Forelimb muscle (tissue), 1 donor: ENCODE data around the gene ZNF532. TPM values are rescaled to one million over a fixed set of nuclear protein-coding genes. Genes with fewer than 3 reads are reported as not detected.
A peak's percentile ranks its signal among the peaks of the same experiment; 100 is the strongest.
"Not testable (repeated sequence)": the region's sequence is repeated elsewhere in the genome, so short reads cannot be mapped to it uniquely, and the experiment has no call there.

Experiments
- DNase-seq: peaks from one replicate; pipeline ENCODE4 v3.0.0-alpha.2; 2013; ENCODE audit warnings: low read depth
- polyA plus RNA-seq: library from polyadenylated mRNA; unstranded; fragments of 120-200 nt; gene quantifications from one replicate; pipeline ENCODE4 v1.2.1, GENCODE V29; 2013; ENCODE audit not compliant: insufficient read length

ZNF532 gene
- polyA plus RNA-seq, 1 donor: 54.2 TPM

DNA sequence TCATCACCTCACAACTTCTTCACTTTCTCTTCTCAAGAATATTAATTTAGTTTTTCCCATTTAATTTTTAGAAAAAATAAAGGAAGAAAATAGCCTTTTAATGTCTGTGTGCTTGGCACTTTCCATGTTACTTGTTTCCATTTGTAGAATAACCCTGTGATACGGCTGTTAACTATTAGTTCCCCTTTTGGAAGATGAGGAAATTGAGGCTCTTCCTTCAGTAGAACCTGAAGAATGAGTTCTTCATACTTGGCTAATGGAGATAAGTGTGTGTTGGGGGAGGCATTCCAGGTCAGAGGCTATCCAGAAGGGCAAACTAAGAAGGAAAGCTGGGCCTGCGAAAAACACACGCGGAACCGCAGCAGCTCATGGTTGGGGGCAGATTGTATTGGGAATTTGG is 38.3 kb downstream of the ZNF532 start:
- DNase-seq: no peak

DNA sequence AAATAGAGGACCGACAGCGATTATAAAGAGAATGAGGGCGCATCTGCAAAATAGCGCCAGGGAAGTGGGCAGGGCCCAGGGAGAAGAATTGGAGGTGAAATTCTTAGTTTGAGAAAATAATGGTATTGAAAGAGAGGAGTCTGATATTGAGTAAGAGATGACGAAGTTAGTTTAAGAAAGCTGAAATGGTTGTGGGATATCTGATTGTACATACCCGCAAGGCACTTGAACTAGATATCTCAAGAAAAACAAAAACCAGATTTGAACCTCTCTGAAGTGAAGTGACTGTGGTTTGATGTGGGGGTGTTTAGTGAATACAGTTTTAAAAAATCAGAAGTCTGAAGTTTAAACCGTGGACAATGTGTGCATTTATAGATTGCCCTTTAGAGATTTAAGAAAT is 38.9 kb downstream of the ZNF532 start:
- DNase-seq: no peak

DNA sequence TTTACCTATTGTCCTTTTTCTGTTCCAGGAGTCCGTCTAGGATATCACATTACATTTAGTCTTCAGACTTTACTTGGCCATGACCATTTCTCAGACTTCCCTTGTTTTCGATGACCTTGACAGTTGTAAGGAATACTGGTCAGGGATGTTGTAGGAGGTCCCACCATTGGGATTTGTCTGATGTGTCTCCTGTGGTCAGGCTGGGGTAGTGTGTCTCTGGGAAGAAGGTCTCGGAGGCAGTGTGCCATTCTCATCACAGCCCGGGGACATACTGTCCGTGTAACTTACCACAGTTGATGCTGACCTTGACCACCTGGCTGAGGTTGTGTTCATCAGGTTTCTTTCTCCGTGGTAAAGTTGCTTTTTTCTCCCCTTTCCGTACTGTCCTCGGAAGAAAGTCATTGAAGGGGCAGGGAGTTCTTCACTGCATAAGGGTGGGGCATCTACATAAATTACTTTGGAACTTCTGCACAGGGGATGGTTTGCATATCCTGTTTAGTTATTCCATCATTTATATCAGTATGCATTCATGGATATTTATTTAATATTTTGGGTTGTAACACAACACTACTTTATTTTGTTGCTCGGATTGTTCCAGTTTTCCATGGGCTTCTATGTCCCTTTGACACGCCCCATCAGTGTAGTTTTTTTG is 41.2 kb downstream of the ZNF532 start:
- no peak for DNase-seq

DNA sequence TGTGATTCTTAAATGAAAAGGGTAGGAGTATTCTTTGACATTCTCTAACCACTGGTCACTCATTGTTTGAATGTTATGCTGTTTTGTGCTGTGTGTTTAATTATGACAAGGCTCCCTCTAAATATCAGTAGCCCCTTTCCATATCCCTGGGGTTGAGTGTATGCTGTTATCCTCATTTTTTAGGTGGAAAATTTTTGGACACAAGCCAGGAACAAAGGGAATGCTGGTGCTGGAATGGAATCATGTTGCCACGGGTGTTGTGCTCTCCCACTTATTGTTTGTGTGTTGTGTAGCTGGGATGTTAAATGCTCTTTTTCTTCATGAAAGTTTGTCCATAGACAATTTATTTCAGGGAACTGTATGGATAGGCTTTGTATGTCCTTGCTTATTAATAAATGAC is 43.3 kb downstream of the ZNF532 start:
- no peak for DNase-seq

DNA sequence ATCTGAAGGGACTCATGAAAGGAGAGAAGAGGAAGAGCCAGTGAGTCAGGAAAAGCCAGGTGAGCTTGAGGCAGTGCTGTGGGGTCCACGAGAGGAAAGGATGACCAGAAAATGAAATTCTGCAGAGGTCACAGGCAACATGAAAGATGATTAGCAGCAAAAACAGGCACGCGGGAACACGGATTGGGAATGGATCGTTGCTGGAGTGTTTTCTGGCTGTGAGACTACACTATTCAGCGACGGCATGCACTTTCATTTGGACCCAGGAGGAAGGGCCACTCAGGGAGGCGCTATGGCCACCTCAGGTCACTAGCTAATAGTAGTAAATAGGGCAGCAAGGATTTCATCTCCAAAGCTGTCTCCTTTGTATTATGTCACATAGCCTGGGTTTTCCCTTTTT is 44.8 kb downstream of the ZNF532 start:
- no peak for DNase-seq

DNA sequence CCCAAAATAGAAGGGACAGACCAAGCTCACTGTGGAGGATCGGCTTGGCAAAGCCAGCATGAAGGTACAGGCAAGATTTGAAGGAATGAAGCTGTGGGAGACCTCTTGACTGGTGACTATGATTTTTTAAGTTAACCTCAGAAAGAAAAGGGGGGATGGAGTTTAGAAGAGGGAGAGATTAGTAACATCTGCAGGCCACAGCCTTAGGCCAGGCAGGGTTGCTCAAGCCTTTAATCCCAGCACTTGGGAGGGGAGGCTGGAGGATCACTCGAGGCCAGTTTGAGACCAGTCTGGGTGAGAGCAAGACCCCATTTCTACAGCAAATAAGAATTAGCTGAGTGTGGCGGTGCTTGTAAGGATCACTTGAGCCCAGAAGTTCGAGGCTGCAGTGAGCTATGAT is 46.6 kb downstream of the ZNF532 start:
- no peak for DNase-seq

DNA sequence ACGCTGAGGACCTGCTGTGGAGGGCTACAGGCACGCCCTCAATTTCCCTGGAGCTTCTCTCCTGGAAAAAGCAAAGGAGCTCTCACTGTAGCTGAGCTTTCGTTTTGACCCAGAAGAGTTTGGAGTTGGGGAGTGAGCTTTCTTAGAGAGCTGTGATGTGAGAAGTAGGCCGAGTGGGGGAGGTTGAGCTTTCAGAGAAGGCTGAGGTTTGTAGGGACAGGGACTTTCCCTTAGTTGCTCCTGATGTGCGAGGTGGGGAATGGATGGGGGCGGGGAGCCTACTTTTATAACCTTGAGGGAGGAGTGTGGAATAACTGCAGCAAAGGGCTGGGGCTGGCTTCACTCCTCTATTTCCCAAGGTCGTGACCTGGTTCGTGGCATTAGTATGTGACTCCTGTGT is 47.1 kb downstream of the ZNF532 start:
- peak; percentile 48 for DNase-seq

DNA sequence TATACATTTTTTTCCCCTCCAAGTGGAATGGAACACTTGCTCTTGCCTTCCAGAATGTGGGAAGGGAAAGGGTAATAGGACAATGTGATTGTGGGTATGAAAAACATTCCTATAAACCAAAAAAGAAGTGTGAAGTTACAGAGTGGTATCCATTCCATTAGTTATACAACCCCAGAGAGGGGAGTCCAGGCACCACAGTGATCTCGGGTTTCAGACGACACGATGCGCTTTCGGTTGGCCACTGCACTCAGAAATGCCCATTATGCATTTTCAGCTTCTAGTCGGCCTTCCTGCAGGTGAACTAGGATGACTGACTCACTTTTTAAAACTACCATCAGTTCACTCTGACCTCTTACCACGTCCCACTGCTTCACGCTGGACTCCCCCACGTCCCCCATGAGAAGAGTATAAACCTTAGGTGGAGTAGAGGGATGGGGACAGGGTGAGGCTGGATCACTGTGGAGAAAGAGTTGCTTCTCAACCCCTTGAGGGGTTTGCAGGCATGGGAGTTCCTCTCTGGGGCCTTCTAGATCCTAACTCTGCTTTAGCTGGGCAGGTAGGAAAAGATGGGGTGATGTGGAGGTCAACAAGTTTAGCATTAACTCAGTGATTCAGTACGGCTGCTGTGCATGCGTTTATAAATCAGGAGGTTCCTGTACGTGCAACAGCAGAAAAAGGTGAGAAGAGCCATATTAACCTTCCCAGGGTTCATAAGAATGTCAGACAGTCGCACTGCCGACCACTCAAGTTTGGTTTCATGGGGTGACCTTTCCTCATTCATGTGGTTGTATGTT is 50.5 kb downstream of the ZNF532 start:
- DNase-seq: no peak

DNA sequence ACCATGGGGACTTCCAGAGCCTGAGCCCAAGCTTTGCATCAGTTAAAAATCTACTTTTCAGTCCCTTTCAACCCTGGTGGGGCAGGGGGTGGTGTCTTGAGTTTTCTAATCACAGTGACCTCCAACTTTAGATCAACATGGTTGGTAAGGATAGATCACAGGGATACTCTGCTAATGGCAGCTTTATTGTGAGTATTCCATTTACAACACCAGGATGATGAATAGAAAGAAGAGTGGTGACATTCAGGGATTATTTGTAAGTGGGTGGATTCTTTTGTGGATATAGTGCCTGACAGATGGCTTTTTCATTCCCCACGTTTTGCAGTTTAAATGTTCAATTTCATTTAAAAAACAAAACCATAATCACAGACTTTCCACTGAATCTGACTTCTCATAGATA is 51.3 kb downstream of the ZNF532 start:
- DNase-seq: no peak

DNA sequence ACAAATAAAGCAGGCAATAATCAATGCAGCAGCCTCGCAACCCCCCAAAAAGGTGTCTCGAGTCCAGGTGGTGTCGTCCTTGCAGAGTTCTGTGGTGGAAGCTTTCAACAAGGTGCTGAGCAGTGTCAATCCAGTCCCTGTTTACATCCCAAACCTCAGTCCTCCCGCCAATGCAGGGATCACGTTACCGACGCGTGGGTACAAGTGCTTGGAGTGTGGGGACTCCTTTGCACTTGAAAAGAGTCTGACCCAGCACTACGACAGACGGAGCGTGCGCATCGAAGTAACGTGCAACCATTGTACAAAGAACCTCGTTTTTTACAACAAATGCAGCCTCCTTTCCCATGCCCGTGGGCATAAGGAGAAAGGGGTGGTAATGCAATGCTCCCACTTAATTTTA is 55.3 kb downstream of the ZNF532 start:
- DNase-seq: not testable (repeated sequence)

DNA sequence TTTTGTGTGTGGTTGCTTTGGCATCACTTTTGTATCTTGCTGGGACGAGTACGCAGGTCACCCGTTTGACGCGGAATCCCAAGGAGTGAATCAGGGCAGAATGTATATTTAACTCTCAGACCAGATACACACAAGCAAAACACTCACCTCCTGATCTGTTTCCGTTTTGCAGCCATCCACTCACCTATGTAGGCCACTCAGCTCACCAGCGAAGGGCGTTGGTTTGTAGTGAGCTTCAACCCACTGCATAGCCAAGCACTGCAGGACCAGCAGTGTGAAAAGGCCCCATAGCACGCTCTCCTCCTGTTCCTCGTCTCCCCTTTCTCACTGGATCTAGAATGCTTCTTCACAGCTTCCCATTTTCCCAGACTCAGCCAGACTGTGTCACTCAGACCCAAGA is 58.3 kb downstream of the ZNF532 start:
- DNase-seq: no peak

DNA sequence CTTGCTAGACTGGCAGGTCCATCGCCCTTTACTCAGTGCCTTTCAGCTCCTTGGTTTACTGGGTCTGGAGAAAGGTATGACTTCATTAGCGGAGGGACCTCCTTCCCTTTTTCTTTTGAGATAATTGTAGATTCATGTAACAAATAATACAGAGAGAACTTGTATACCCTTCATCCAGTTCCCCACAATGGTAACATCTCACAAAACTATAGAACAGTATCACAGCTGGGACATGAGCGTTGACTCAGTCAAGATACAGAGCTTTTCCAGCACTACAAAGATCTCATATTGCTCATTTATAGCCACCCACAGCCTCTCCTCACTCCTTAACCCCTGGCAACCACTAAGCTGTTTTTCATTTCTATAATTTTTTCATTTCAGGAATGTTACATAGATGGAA is 59.8 kb downstream of the ZNF532 start:
- DNase-seq: no peak

DNA sequence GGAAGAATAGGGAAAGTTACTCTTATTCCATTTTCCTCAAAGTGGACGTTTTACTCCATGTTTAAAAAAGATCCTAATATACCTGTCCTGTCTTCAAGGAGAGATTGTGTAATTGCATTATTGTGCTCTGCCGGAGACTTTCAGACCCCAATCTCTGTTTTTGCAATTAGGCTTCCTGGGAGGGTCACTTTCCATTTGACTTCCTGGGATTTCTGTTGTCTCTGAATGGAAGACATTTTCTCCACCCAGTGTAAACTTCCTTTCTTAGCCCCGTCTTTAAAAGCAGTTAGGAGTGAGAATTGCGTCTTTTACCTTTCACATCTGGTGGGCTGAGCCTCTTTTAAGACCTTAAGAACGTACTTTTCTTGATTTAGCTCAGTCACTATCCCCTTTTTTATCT is 63.0 kb downstream of the ZNF532 start:
- no peak for DNase-seq

DNA sequence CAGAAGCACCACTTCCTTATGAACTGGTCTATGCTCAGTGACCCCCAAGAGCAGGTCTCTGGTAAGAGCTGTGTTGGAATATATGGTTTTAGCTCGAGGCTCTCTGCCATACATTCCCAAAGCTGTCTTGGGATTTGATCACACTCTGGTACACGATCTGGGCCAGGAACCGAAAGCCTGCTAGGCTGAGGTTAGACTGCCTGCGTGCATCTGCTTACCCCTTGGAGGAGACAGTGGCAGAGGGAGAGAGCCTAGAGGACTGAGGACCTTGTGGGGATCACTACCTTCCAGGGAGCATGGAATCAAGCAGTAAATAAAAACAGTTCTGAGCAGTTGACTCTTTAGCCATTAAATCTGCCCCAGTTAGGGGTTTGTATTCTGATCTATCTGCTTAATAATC is 63.7 kb downstream of the ZNF532 start:
- DNase-seq: no peak

DNA sequence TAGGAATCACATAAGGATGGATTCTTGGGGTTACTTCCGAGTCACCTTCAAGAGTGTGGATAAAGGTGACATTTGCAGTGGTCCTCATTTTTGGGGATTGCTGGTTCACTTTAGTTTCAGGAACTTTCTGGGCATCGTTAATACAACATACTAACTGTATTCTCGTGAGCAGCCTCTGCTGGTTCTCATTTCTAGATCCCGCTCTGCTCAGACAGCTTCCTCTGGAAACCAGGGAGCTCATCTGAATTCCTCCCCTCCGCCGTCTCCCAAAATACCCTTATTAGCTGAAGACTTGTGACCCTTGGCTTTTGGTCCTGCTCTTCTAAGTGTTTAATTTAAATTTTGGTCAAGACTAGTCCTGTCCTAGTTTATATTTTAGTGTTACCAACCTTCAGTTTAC is 64.5 kb downstream of the ZNF532 start:
- no peak for DNase-seq

DNA sequence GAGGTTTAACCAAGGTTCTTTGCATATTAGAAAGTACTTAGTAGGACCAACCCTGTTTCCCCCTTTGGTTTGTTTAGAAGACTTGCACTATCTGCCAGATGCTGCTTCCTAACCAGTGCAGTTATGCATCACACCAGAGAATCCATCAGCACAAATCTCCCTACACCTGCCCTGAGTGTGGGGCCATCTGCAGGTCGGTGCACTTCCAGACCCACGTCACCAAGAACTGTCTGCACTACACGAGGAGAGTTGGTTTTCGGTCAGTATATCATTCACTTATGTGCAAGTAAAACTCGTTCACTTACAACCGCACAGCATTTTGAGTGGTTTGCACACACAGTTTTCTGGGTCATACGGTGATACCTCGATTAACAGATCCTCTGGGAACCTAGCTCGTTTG is 69.7 kb downstream of the ZNF532 start:
- no peak for DNase-seq

DNA sequence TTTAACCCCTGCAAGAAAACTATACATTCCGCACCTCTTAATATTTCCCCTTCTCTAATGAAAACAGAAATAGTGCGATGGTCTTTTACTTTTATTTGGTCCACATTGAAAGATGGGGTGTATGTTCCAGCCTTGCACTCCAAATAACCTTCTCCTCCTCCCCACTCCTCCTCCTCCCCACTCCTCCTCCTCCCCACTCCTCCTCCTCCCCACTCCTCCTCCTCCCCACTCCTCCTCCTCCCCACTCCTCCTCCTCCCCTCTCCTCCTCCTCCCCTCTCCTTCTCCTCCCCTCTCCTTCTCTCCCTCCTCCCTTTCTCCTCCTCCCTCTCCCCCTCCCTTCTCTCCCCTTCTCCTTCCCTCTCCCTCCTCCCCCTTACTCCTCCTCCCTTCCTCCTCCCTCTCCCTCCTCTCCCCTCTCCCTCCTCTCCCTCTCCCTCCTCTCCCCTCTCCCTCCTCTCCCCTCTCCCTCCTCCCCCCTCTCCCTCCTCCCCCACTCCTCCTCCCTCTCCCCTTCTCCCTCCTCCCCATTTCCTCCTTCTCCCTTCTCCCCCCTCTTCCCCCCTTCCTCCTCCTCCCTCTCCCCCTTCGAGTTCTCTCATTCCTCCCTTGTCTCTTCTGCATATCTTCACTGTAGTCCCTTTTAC is 70.4 kb downstream of the ZNF532 start:
- DNase-seq: no peak

DNA sequence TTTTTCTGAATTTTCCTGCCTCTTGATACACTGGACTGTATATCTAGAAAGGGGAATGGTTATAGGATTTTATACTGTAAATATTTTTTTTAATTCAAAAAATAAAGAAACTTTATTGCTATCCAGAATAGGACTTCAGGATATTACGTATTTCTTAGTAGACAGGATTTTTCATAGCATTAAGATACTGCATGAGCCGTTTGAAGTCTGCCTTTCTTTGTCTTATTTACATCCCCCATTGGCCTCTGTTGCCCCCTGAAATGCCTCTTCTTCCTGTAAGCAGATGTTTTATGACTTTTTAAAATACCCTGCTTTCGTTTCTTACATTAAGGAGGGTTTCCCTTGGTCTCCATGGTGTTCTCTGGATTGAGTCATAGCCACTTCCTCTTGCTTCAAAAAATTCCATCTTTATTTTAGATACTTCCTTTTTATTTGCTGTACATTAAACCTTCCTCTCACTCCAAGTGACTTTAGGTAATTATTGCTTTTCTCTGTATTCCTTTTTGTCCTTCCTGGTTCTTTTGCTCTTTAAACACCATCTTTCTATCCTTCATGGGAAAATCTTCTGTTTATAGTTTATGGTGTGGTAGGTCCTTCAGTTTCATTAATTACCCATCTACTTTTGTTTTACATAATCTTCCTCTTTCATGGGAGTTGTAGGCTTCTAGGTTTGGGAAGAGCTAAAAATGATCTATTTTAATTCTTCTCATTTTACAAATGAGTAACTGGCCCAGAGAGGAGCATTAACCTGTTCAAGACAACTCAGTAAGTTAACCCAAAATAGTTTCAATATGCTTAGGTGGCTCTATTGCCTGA is 72.6 kb downstream of the ZNF532 start:
- no peak for DNase-seq

DNA sequence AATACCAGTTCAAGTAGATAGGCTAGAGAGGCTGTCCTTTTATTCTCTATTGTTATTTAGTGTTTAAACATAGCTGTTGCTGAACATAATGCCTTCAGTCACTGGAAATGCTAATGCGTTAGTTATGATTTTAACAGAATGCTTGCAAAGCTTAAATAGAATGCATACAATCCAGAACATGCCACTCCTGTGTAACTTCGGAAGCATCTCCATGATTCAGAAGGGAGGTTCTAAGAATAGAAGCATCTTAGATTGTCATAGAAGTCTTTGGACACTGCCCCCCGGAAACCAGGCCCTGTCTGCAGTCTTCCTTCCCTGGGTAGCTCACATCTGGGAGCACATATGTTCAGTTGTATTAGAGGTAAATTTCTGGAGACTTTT is 73.2 kb downstream of the ZNF532 start:
- no peak for DNase-seq

DNA sequence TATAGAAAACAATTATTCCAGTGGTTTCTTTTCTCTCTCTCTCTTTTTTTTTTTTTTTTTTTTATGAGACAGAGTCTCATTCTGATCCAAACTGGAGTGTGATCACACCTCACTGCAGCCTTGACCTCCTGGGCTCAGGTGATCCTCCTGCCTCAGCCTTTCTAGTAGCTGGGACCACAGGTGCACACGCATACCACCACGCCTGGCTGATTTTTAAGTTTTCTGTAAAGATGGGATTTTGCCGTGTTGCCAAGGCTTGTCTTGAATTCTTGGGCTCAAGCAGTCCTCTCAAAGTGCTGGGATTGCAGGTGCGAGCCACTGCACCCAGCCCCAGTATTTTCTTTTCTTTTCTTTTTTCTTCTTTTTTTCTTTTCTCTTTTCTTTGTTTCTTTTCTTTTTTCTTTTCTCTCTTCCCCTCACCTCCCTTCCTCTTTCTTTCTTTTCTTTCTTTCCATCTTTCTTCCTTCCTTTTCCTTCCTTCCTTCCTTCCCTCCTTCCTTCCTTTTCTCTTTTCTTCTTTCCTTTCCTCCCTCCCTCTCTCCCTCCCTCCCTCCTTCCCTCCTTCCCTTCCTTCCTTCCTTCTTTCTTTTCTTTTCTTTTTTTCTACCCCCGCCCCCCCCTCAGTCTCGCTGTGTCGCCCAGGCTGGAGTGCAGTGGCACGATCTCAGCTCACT is 76.9 kb downstream of the ZNF532 start:
- DNase-seq: no peak

DNA sequence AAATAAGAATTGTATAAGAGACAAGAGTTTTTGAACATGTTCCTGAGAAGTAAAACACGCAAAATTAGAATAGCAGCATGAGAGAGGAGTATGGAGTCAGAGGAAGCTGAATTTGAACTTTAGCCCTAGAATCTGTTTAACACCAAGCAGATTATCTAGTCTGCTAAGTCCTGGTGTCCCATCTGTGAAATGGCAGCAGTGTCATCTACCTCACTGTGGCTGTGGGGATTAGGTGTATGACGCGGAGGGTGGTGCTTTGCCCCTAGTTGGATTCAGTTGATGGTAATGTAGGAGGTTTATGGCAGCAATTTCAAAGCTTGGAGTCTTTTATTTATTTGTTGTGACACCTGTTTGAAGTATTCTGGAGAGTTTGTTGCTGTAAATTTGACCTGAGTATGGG is 79.2 kb downstream of the ZNF532 start:
- no peak for DNase-seq
